HUES6 (cell line): ENCODE results near the gene BLID.

Experiments
- H3K27ac ChIP-seq: 2 replicates; pipeline ENCODE4 v1.7.0; 2013; ENCODE audit warnings: low read depth, mild to moderate bottlenecking, low read length, inconsistent platforms
- H3K27me3 ChIP-seq: 2 replicates; pipeline ENCODE4 v1.6.1; 2013; ENCODE audit warnings: low read length; ENCODE audit not compliant: control insufficient read depth, insufficient read depth
- H3K36me3 ChIP-seq: 2 replicates; pipeline ENCODE4 v1.6.1; 2013; ENCODE audit warnings: low read length; ENCODE audit not compliant: control insufficient read depth, insufficient read depth
- H3K4me1 ChIP-seq: 2 replicates; pipeline ENCODE4 v1.6.1; 2013; ENCODE audit warnings: low read length; ENCODE audit not compliant: control insufficient read depth, insufficient read depth
- H3K4me3 ChIP-seq: 2 replicates; pipeline ENCODE4 v1.5.1; 2013; ENCODE audit warnings: low read depth, low read length
- H3K9ac ChIP-seq: one replicate; pipeline ENCODE4 v1.6.1; 2013; ENCODE audit warnings: mild to moderate bottlenecking, low read length
- H3K9me3 ChIP-seq: 2 replicates; pipeline ENCODE4 v1.6.1; 2013; ENCODE audit warnings: low read depth, low read length; ENCODE audit not compliant: control insufficient read depth, insufficient read depth

The BLID gene

GRCh38 chr11:122115524-122116379 lies at the start of gene BLID:
TSS of gene BLID (minus strand) at chr11:122116215. CDS start at chr11:122115922, 293 bp downstream.
- H3K27me3 ChIP-seq = no peaks in the 10 kb centered on the region
- H3K27ac ChIP-seq = no peak within 1 kb of the TSS
- H3K4me1 ChIP-seq = 0 out of 2 replicates have a peak, but pooled peaks cover 7% of the 10 kb centered on the region
- no peaks in the 10 kb centered on the region for H3K36me3 ChIP-seq
- H3K9ac ChIP-seq = no peak within 1 kb of the TSS
- no peaks in the 10 kb centered on the region for H3K9me3 ChIP-seq
- H3K4me3 ChIP-seq = no peak within 1 kb of the TSS

GRCh38 chr11:122163053-122163819 lies 47.2 kb upstream of the BLID start:
- Histone ChIP-seq H3K4me1 (peaks cover 18% of the 10 kb centered on the region), H3K9me3 (no peaks in the 10 kb centered on the region), H3K36me3 (no peaks in the 10 kb centered on the region), H3K27ac (no peak overlapping the region), H3K27me3 (no peaks in the 10 kb centered on the region), H3K9ac (no peak overlapping the region), H3K4me3 (no peak overlapping the region)

GRCh38 chr11:122162095-122162494 lies 46.1 kb upstream of the BLID start:
- no peak overlapping the region for H3K4me3 ChIP-seq
- no peak overlapping the region for H3K27ac ChIP-seq
- H3K27me3 ChIP-seq = no peaks in the 10 kb centered on the region
- H3K36me3 ChIP-seq = no peaks in the 10 kb centered on the region
- no peaks in the 10 kb centered on the region for H3K9me3 ChIP-seq
- H3K9ac ChIP-seq = no peak overlapping the region
- peaks cover 8% of the 10 kb centered on the region for H3K4me1 ChIP-seq

GRCh38 chr11:122160841-122161590 lies 45.0 kb upstream of the BLID start:
- H3K4me1 ChIP-seq = peaks cover 8% of the 10 kb centered on the region
- H3K27me3 ChIP-seq = no peaks in the 10 kb centered on the region
- H3K4me3 ChIP-seq = no peak overlapping the region
- no peaks in the 10 kb centered on the region for H3K9me3 ChIP-seq
- H3K36me3 ChIP-seq = no peaks in the 10 kb centered on the region
- H3K9ac ChIP-seq = no peak overlapping the region
- H3K27ac ChIP-seq = no peak overlapping the region

GRCh38 chr11:122159861-122160260 lies 43.8 kb upstream of the BLID start:
- H3K4me1 ChIP-seq = peaks cover 8% of the 10 kb centered on the region
- no peak overlapping the region for H3K27ac ChIP-seq
- H3K4me3 ChIP-seq = no peak overlapping the region
- H3K9me3 ChIP-seq = no peaks in the 10 kb centered on the region
- H3K27me3 ChIP-seq = no peaks in the 10 kb centered on the region
- H3K36me3 ChIP-seq = no peaks in the 10 kb centered on the region
- no peak overlapping the region for H3K9ac ChIP-seq

GRCh38 chr11:122159173-122159721 lies 43.2 kb upstream of the BLID start:
- H3K27ac ChIP-seq = no peak overlapping the region
- H3K4me1 ChIP-seq = peaks cover 8% of the 10 kb centered on the region
- no peak overlapping the region for H3K4me3 ChIP-seq

GRCh38 chr11:122158171-122158570 lies 42.2 kb upstream of the BLID start:
- H3K27ac ChIP-seq = no peak overlapping the region
- no peak overlapping the region for H3K4me3 ChIP-seq
- no peak overlapping the region for H3K9ac ChIP-seq
- H3K9me3 ChIP-seq = no peaks in the 10 kb centered on the region
- no peaks in the 10 kb centered on the region for H3K27me3 ChIP-seq
- peaks cover 8% of the 10 kb centered on the region for H3K4me1 ChIP-seq
- H3K36me3 ChIP-seq = no peaks in the 10 kb centered on the region

More at GRCh38 chr11:122159173-122159721, 43.2 kb upstream of the BLID start:
- Histone ChIP-seq H3K9me3 (no peaks in the 10 kb centered on the region), H3K9ac (no peak overlapping the region), H3K27me3 (no peaks in the 10 kb centered on the region), H3K36me3 (no peaks in the 10 kb centered on the region)

- H3K9ac ChIP-seq = no peak overlapping the region
- no peaks in the 10 kb centered on the region for H3K9me3 ChIP-seq
- no peak overlapping the region for H3K4me3 ChIP-seq
- no peaks in the 10 kb centered on the region for H3K36me3 ChIP-seq
- no peak overlapping the region for H3K27ac ChIP-seq
- H3K4me1 ChIP-seq = peaks cover 8% of the 10 kb centered on the region
- no peaks in the 10 kb centered on the region for H3K27me3 ChIP-seq
Measured at GRCh38 chr11:122157653-122158161, 41.7 kb upstream of the BLID start.

GRCh38 chr11:122156940-122157382 lies 40.9 kb upstream of the BLID start:
- Histone ChIP-seq H3K4me1 (peaks cover 8% of the 10 kb centered on the region), H3K27me3 (no peaks in the 10 kb centered on the region), H3K9me3 (no peaks in the 10 kb centered on the region), H3K9ac (no peak overlapping the region), H3K27ac (no peak overlapping the region), H3K4me3 (no peak overlapping the region), H3K36me3 (no peaks in the 10 kb centered on the region)

- Histone ChIP-seq H3K27ac (no peak overlapping the region), H3K36me3 (no peaks in the 10 kb centered on the region), H3K9me3 (no peaks in the 10 kb centered on the region), H3K4me3 (no peak overlapping the region), H3K27me3 (no peaks in the 10 kb centered on the region), H3K4me1 (peaks cover 8% of the 10 kb centered on the region), H3K9ac (no peak overlapping the region)
Measured at GRCh38 chr11:122155765-122156527, 39.9 kb upstream of the BLID start.
